GM23248 (cell line): ENCODE data around the gene TMCC1. TPM values are rescaled to one million over a fixed set of nuclear protein-coding genes. Genes with fewer than 3 reads are reported as not detected.

Source experiments
- DNase-seq: peaks from one replicate; pipeline ENCODE4 v3.0.0-alpha.2; 2015
- H2AFZ ChIP-seq: fragments of 200-600 bp; sonication (generic); 2 replicates; pipeline ENCODE4 v1.6.1; 2016; ENCODE audit warnings: antibody characterized with exemption
- H3F3A ChIP-seq: fragments of 200-600 bp; sonication (generic); 2 replicates; pipeline ENCODE4 v1.6.1; 2016; ENCODE audit warnings: mild to moderate bottlenecking, antibody characterized with exemption, mixed run types; ENCODE audit not compliant: insufficient read depth
- H3K27ac ChIP-seq: fragments of 200-600 bp; sonication (generic); 2 replicates; pipeline ENCODE4 v1.5.1; 2016; ENCODE audit warnings: mild to moderate bottlenecking
- H3K27me3 ChIP-seq: fragments of 200-600 bp; sonication (generic); replicated peaks from 2 replicates; pipeline ENCODE4 v1.6.1; 2016; ENCODE audit warnings: mild to moderate bottlenecking; ENCODE audit not compliant: insufficient read depth
- H3K36me3 ChIP-seq: fragments of 200-600 bp; sonication (generic); 2 replicates; pipeline ENCODE4 v1.6.1; 2016; ENCODE audit warnings: low read depth, mild to moderate bottlenecking
- H3K4me1 ChIP-seq: fragments of 200-600 bp; sonication (generic); 2 replicates; pipeline ENCODE4 v1.6.1; 2016; ENCODE audit warnings: mild to moderate bottlenecking; ENCODE audit not compliant: insufficient read depth
- H3K4me2 ChIP-seq: fragments of 200-600 bp; sonication (generic); one replicate; pipeline ENCODE4 v1.6.1; 2016; ENCODE audit warnings: mild to moderate bottlenecking; ENCODE audit not compliant: unreplicated experiment
- H3K4me3 ChIP-seq: fragments of 200-600 bp; sonication (generic); 2 replicates; pipeline ENCODE4 v1.5.1; 2016; ENCODE audit warnings: mild to moderate bottlenecking
- H3K79me2 ChIP-seq: fragments of 200-600 bp; sonication (generic); 2 replicates; pipeline ENCODE4 v1.6.1; 2016; ENCODE audit warnings: mild to moderate bottlenecking; ENCODE audit not compliant: insufficient read depth
- H3K9ac ChIP-seq: fragments of 200-600 bp; sonication (generic); 2 replicates; pipeline ENCODE4 v1.6.1; 2016; ENCODE audit warnings: mild to moderate bottlenecking
- H3K9me2 ChIP-seq: fragments of 200-600 bp; sonication (generic); 2 replicates; pipeline ENCODE4 v1.6.1; 2016; ENCODE audit warnings: mixed run types, mild to moderate bottlenecking, moderate library complexity; ENCODE audit not compliant: insufficient read depth
- H3K9me3 ChIP-seq: fragments of 200-600 bp; sonication (generic); one replicate; pipeline ENCODE4 v1.6.1; 2017; ENCODE audit warnings: low read depth
- H4K20me1 ChIP-seq: fragments of 200-600 bp; sonication (generic); 2 replicates; pipeline ENCODE4 v1.6.0; 2016; ENCODE audit not compliant: insufficient read depth
- EZH2 ChIP-seq: fragments of 200-600 bp; sonication (generic); IDR thresholded peaks from 2 replicates; pipeline ENCODE4 v1.6.1; 2018; ENCODE audit warnings: antibody characterized with exemption, mild to moderate bottlenecking; ENCODE audit not compliant: insufficient read depth, poor library complexity, severe bottlenecking
- EZH2phosphoT487 ChIP-seq: fragments of 200-600 bp; sonication (generic); IDR thresholded peaks from 2 replicates; pipeline ENCODE4 v1.6.1; 2018; ENCODE audit warnings: antibody characterized with exemption, moderate library complexity, mild to moderate bottlenecking, low read depth; ENCODE audit not compliant: insufficient read depth
- WGBS, 2 experiments: methylation state at CpG; one replicate each; pipeline ENCODE4 v1.1.6; 2015 to 2017; ENCODE audit warnings: low lambda C conversion rate in 2 of 2, low coverage in 1 of 2; ENCODE audit errors: missing lambda C conversion rate in 2 of 2; 5-methylcytosine and 5-hydroxymethylcytosine counted together
- in situ Hi-C: fragments of 300-500 bp; cut with MboI; formaldehyde crosslinking; loops from 2 replicates; pipeline ENCODE4 v1.15.0; 2020
- polyA plus RNA-seq: library from polyadenylated mRNA; unstranded; fragments of >200 nt; fragmentation: Nextera tagmentation; extraction: Ambion mirVana; gene quantifications from 2 replicates; pipeline ENCODE4 v1.2.1, GENCODE V29; 2016
- total RNA-seq: library from RNA; depleted of rRNA; stranded (reverse); fragments of >200 nt; shearing (Covaris generic); gene quantifications from 2 replicates; pipeline ENCODE4 v1.2.3, GENCODE V29; 2014

TMCC1 gene
- total and polyA plus RNA-seq, 2 experiments from 2014 or later = 4.0 to 11.1 TPM

GRCh38 chr3:129890891-129891290 lies 2.6 kb downstream of the TMCC1 start:
- peaks cover 50% of the 10 kb centered on the region for H3K79me2 ChIP-seq
- H3K4me2 ChIP-seq = no peak overlapping the region
- in situ Hi-C loops = no loop called here

GRCh38 chr3:129890125-129890524 lies 3.4 kb downstream of the TMCC1 start:
- in situ Hi-C loops = no loop called here
- H3K4me3 ChIP-seq = no peak overlapping the region
- H3F3A ChIP-seq = peaks cover 50% of the 10 kb centered on the region
- TF ChIP-seq EZH2phosphoT487 (no peak), EZH2 (no peak)
- H3K79me2 ChIP-seq = peaks cover 55% of the 10 kb centered on the region
- WGBS, 2 experiments = 99 to 100% methylated on average over 2 of the region's 2 CpGs
- no peak for DNase-seq
- H3K4me2 ChIP-seq = no peak overlapping the region
- H2AFZ ChIP-seq = no peak overlapping the region
- H3K27me3 ChIP-seq = no peaks in the 10 kb centered on the region
- H3K36me3 ChIP-seq = no peaks in the 10 kb centered on the region
- no peaks in the 10 kb centered on the region for H3K9me3 ChIP-seq
- H3K4me1 ChIP-seq = peaks cover 30% of the 10 kb centered on the region
- peaks cover 6% of the 10 kb centered on the region; the same call in 1 of the 2 replicates for H4K20me1 ChIP-seq
- H3K27ac ChIP-seq = no peak overlapping the region
- no peak overlapping the region for H3K9ac ChIP-seq
- no peaks in the 10 kb centered on the region for H3K9me2 ChIP-seq

More at GRCh38 chr3:129890891-129891290, 2.6 kb downstream of the TMCC1 start:
- no peak for DNase-seq
- Histone ChIP-seq H3K4me3 (no peak overlapping the region), H4K20me1 (peaks cover 6% of the 10 kb centered on the region; the same call in 1 of the 2 replicates), H3K27me3 (no peaks in the 10 kb centered on the region), H3K4me1 (peaks cover 30% of the 10 kb centered on the region), H3K27ac (no peak overlapping the region), H3K9me2 (no peaks in the 10 kb centered on the region), H3K9me3 (no peaks in the 10 kb centered on the region), H2AFZ (no peak overlapping the region), H3F3A (peaks cover 50% of the 10 kb centered on the region), H3K9ac (no peak overlapping the region), H3K36me3 (no peaks in the 10 kb centered on the region)
- TF ChIP-seq EZH2phosphoT487 (no peak), EZH2 (no peak)
- WGBS, 2 experiments = 97 to 100% methylated on average over 2 of the region's 2 CpGs

GRCh38 chr3:129888771-129889170 lies 4.7 kb downstream of the TMCC1 start:
- in situ Hi-C loops = no loop called here
- Histone ChIP-seq H2AFZ (no peak overlapping the region), H3K4me2 (no peak overlapping the region), H4K20me1 (peaks cover 6% of the 10 kb centered on the region; the same call in 1 of the 2 replicates), H3K36me3 (no peaks in the 10 kb centered on the region), H3K79me2 (peaks cover 60% of the 10 kb centered on the region), H3K9me2 (no peaks in the 10 kb centered on the region), H3K9ac (no peak overlapping the region), H3F3A (peaks cover 50% of the 10 kb centered on the region), H3K9me3 (no peaks in the 10 kb centered on the region), H3K4me3 (no peak overlapping the region), H3K4me1 (peaks cover 30% of the 10 kb centered on the region), H3K27ac (0 out of 2 replicates have a peak overlapping the region, but pooled peaks have one; percentile 29), H3K27me3 (no peaks in the 10 kb centered on the region)
- peak; percentile 82 for DNase-seq
- TF ChIP-seq EZH2 = no peak
- TF ChIP-seq EZH2phosphoT487 = peak; percentile 96
- 38% methylated on average over 5 of the region's 5 CpGs for WGBS, 2 experiments

- no peak for TF ChIP-seq EZH2phosphoT487
- no peak for TF ChIP-seq EZH2
- Histone ChIP-seq H3K4me2 (no peak overlapping the region), H3K9me2 (no peaks in the 10 kb centered on the region; the same call in 1 of the 2 replicates), H3F3A (no peaks in the 10 kb centered on the region), H3K27me3 (no peaks in the 10 kb centered on the region), H3K9ac (no peak overlapping the region), H3K79me2 (peaks cover 82% of the 10 kb centered on the region), H3K27ac (no peak overlapping the region), H3K36me3 (0 out of 2 replicates have a peak, but pooled peaks cover 3% of the 10 kb centered on the region), H2AFZ (no peak overlapping the region), H3K4me3 (no peak overlapping the region), H3K9me3 (no peaks in the 10 kb centered on the region), H3K4me1 (no peaks in the 10 kb centered on the region), H4K20me1 (no peaks in the 10 kb centered on the region)
- DNase-seq = no peak
- in situ Hi-C loops = no loop called here
- 93% methylated on average over 2 of the region's 2 CpGs for WGBS, 2 experiments
These were observed 12.2 kb downstream of the TMCC1 start for GRCh38 chr3:129881261-129881660.
